ENCODE results near the gene TCF7L1.

DNA sequence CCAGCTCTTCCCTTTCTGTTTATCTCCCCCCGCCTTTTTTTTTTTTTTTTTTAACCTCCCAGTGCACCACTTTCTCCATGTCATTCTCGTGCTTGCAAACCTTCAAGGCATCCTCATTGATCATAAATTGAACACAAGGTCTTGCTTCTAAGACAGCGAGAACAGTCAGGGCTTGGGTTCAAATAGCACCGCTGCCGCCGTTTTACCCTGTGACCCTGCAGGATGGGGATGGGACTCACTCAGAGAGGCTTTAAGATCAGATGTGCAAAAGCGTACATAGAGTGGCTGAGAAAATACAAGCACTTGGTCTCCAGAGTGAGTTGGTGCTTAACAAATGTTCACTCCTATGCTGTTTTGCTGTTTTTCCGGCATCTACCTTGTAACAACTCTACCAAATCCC is 93.6 kb downstream of the TCF7L1 start:
- TF ChIP-seq CTCF (optimal IDR thresholded peaks at IDR 0.05 in 1 of 3, IDR thresholded peaks at IDR 0.05 in 1 of 3, conservative IDR thresholded peaks at IDR 0.05 in 1 of 3; ENCODE audit: extremely low read depth in 1 of 3, insufficient read depth in 2 of 3, low read length in 3 of 3) (no peak), EZH2 (IDR thresholded peaks at IDR 0.05; ENCODE audit: low read length) (no peak)

All from keratinocyte (primary cell).